ENCODE measurements around the gene SUGCT.

Gene SUGCT

DNA sequence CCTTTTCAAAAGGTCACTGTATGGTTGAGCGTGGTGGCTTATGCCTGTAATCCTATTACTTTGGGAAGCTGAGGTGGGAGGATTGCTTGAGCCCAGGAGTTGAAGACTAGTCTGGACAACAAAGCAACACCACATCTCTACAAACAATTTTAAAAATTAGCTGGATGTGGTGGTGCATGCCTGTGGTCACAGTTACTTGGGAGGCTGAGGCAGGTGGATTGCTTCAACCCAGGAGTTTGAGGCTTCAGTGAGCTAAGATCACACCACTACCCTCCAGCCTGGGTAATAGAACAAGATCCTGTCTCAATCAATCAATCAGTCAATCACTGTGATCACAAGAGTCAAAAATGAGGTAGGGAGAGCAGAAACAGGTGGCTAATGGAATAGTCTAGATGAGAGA is 97.0 kb downstream of the SUGCT start:
- POLR2A ChIA-PET, result no interaction called here
- no peak for DNase-seq (ENCODE audit: extremely low spot score)

GRCh38 chr7:40232242-40232893 is 97.6 kb downstream of the SUGCT start:
- DNase-seq (ENCODE audit: extremely low spot score), result peak; percentile 34
- TF ChIP-seq, protein P1, sequence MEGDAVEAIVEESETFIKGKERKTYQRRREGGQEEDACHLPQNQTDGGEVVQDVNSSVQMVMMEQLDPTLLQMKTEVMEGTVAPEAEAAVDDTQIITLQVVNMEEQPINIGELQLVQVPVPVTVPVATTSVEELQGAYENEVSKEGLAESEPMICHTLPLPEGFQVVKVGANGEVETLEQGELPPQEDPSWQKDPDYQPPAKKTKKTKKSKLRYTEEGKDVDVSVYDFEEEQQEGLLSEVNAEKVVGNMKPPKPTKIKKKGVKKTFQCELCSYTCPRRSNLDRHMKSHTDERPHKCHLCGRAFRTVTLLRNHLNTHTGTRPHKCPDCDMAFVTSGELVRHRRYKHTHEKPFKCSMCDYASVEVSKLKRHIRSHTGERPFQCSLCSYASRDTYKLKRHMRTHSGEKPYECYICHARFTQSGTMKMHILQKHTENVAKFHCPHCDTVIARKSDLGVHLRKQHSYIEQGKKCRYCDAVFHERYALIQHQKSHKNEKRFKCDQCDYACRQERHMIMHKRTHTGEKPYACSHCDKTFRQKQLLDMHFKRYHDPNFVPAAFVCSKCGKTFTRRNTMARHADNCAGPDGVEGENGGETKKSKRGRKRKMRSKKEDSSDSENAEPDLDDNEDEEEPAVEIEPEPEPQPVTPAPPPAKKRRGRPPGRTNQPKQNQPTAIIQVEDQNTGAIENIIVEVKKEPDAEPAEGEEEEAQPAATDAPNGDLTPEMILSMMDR (IDR thresholded peaks at IDR 0.05; ENCODE audit: control extremely low read depth, extremely low read depth, low read depth, missing control alignments), result peak; percentile 64
- ChIA-PET POLR2A (no interaction called here), CTCF (interaction anchor here (0.6 to 3.3 kb wide), 32 partner anchors 9 to 1708 kb away, joined by 3 to 21 read pairs (median 5); partner anchors contain the start of genes INHBA, MPLKIP and SUGCT)

More for the DNA sequence above, 97.0 kb downstream of the SUGCT start:
- TF ChIP-seq, protein P1 (IDR thresholded peaks at IDR 0.05; ENCODE audit: control extremely low read depth, extremely low read depth, low read depth, missing control alignments), result no peak
- CTCF ChIA-PET, result interaction anchor here (0.6 to 3.3 kb wide), 28 partner anchors 8 to 1709 kb away, joined by 3 to 21 read pairs (median 5); partner anchors contain the start of gene INHBA

GRCh38 chr7:40234046-40234445 is 99.2 kb downstream of the SUGCT start:
- ChIA-PET CTCF (interaction anchor here (1.1 to 3.3 kb wide), 4 partner anchors 10 to 1470 kb away, joined by 3 to 21 read pairs (median 13); partner anchors contain the start of gene INHBA), POLR2A (interaction anchor here (0.7 kb wide), 1 partner anchor 82 kb away, joined by 3 read pairs; no protein-coding TSS in a partner anchor)
- DNase-seq (ENCODE audit: extremely low spot score), result peak; percentile 22
- TF ChIP-seq, protein P1 (IDR thresholded peaks at IDR 0.05; ENCODE audit: control extremely low read depth, extremely low read depth, low read depth, missing control alignments), result no peak

GRCh38 chr7:40234666-40235065 is 99.9 kb downstream of the SUGCT start:
- POLR2A ChIA-PET, result no interaction called here
- DNase-seq (ENCODE audit: extremely low spot score), result no peak
- CTCF ChIA-PET, result interaction anchor here (1.1 to 3.0 kb wide), 2 partner anchors 19 to 272 kb away, joined by 3 to 9 read pairs; no protein-coding TSS in a partner anchor
- TF ChIP-seq, protein P1 (IDR thresholded peaks at IDR 0.05; ENCODE audit: control extremely low read depth, extremely low read depth, low read depth, missing control alignments), result no peak

DNA sequence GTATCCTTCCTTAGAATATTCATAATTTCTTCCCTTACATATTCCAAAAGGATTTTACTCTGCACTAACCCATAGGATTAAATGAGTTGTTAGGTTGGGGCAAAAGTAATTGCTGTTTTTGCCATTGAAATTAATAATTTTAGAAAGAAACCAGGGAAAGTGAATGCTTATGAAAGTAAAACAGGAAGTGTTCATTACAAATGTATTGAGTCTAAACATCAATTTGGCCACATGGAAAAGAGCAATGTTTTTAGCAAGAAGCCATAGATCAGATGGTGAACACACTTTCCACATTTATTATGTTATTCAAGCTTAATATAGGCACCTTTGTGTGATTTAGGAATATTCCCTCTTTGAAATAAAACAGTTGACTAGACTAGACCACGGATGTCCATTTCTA is 102.9 kb downstream of the SUGCT start:
- no peak for DNase-seq (ENCODE audit: extremely low spot score)
- POLR2A ChIA-PET, result no interaction called here
- TF ChIP-seq, protein P1 (IDR thresholded peaks at IDR 0.05; ENCODE audit: control extremely low read depth, extremely low read depth, low read depth, missing control alignments), result no peak
- CTCF ChIA-PET, result no interaction called here

DNA sequence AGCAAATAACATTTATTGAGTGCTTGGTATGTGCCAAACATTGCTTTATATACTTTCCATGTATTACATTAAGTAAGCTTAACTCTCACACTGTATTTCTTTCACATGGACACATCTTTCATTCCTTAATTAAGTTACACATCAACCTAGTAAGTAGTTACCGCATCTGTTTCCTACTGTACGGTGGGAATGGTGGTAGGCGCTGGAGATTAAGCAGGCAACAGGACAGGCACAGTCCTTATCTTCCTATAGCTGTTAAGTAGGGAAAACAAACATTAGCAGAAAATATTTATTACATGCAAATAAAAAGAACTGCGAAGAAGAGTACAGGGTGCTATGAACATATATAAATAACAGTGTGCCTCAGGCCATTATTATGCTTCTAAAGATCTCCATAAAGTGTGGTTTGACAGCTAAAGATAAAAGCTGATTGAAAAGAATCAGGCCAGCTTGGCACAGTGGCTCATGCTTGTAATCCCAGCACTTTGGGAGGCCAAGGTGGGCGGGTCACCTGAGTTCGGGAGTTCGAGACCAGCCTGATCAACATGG is 105.0 kb downstream of the SUGCT start:
- no peak for DNase-seq (ENCODE audit: extremely low spot score)
- TF ChIP-seq, protein P1 (IDR thresholded peaks at IDR 0.05; ENCODE audit: control extremely low read depth, extremely low read depth, low read depth, missing control alignments), result no peak
- POLR2A ChIA-PET, result no interaction called here
- CTCF ChIA-PET, result interaction anchor here (1.1 kb wide), 2 partner anchors 20 to 62 kb away, joined by 3 read pairs; no protein-coding TSS in a partner anchor
